SHP77 (cell line): ENCODE data around the gene PCNX1.
"Not testable (repeated sequence)": the region's sequence is repeated elsewhere in the genome, so short reads cannot be mapped to it uniquely, and the experiment has no call there.

Experiments used
- DNase-seq, 2 experiments: peaks; one replicate each; lab custom pipeline; 2025; lab: John Stamatoyannopoulos, UW

The PCNX1 gene

GRCh38 chr14:71122866-71123565, 215.8 kb downstream of the PCNX1 start:
- no peak for DNase-seq

DNA sequence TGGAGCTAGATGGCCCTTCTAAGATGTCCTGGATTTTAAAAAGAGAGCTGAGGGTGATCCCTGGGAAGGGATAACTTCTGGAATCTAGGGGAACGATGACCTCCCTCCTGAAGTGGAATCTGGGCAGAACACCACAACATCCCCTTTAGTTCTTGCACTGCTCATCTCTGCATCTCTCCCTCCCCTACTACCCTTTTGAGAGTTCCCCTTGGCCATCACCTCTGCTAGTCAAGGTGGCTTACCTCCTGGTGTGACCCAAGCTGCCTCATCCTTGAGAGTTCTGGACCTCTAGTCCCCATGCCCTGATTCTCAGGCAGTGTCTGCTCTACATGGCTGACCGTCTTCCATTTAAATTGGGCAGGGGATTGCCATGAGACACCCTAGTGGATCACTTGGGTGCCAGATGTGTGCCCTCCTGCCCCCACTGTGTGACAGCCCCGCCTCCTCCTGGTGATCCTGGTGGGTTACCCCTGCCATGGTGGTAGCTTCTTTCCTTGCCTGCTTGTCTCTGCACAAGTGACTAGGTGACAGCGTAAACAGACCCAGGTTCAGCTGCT, 216.4 kb downstream of the PCNX1 start:
- no peak for DNase-seq

DNA sequence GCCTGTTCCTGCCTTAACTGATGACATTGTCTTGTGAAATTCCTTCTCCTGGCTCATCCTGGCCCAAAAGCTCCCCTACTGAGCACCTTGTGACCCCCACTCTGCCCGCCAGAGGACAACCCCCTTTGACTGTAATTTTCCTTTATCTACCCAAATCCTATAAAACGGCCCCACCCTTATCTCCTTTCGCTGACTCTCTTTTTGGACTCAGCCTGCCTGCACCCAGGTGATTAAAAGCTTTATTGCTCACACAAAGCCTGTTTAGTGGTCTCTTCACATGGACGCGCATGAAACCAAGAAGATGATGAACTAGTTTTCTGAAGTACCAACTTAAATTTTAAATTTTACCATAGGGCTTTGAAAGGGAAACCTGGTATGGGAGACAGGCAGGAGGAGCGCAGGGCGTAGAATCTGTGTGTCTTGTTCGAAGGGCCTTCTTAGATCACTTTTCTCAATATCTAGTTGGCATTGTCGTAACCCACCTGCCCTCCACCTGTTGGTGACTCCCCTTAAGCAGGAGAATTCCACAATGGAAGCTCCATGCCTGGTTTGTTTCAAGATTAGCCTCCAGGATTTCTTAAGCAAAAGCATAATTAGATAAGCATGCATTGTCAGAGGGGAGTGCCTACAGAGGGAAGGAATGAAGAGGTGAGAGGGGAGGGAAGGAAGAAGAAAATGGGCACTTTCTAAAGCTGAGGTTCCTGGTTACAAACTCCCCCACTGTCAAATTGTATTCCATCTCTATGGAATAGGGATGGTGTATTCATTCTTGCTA, 222.6 kb downstream of the PCNX1 start:
- DNase-seq, result not testable (repeated sequence)

DNA sequence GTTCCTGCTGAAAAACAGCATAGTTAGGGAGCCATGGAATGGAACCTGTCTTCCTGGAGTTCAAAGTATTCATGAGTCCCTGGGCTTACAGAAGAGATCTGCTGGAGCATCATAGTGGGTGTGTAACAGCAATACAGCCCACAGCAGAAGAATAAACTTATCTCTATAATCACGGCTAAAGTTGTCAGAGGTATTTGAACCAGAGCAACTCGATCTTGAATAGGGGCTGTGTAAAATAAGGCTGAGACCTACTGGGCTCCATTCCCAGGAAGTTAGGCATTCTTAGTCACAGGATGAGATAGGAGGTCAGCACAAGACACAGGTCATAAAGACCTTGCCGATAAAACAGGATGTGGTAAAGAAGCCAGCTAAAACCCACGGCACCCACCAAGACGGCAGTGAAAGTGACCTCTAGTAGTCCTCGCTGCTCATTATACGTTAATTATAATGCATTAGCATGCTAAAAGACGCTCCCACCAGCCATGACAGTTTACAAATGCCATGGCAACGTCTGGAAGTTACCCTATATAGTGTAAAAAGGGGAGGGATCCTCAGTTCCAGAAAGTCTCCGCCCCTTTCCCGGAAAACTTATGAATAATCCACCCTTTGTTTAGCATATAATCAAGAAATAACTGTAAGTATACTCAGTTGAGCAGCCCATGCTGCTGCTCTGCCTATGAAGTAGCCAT, 223.4 kb downstream of the PCNX1 start:
- DNase-seq, result no peak

DNA sequence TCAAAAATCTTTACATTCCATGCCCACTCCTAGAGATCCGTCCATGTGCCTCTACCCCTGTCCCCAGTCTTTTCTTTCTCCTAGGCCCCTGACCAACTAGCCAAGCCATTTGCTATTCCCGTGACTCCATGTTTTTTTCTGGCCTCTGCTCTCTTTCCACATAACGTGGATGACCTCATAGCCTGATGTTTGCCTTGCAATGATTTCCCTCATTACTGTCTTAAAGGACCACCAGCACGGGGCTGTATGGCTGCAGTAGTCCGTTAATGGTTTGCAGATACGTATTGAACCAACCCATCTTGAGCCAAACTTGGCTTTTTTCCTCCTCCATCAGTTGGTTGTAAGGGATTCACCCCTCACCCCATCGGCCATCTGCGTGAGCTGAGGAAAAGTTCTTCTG, 226.0 kb downstream of the PCNX1 start:
- DNase-seq, result no peak

- DNase-seq, result no peak
These were observed 228.2 kb downstream of the PCNX1 start for GRCh38 chr14:71135496-71135895.

- DNase-seq, result no peak
These were observed 228.7 kb downstream of the PCNX1 start for GRCh38 chr14:71135911-71136310.

GRCh38 chr14:71136386-71137060, 229.3 kb downstream of the PCNX1 start:
- no peak for DNase-seq

DNA sequence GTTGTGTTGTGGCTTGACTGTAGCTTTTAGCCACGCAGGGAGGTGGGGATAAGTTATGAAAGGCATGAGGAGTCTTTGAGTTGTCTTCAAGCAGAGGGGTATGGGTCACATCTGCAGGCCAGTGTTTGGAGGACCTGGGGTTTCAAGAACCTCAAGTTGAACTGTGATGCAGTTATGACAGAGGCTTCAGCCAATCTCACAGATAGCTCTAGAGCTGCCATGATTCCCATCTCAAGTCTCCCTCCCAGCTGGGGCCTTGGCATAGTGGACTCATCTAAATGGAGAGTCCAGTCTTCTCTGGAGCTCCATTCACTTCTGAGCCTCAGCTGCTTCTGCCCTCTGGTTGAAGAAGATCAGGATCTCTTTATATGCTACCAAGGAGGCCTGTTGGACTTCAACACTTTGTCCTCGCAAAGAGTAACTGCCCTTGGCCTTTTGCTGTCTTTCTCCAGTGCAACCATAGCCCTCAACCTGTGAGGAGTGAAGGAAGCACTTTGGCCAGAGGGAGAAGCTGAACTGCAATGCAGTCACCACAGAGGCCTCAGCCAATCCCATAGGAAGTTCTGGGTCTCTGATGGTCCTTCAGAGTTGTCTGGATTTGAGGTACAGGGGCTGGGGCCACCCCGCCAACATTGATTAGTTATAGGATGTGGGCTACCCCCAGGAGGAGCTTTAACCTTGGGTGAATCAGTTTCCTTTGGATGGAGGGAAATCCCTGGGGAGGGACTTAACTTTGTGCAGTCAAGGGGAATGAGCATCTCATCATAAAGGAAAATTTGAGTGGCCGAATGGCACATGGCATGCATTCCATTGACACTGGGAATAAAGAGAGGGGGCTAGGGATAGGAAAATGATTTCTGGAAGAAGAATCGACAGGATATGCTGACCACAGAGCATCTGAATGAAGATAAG, 230.5 kb downstream of the PCNX1 start:
- no peak for DNase-seq

- peak in 1 of 2 experiments; percentile 22 for DNase-seq
These were observed 231.4 kb downstream of the PCNX1 start for GRCh38 chr14:71138448-71139293.

- DNase-seq, result no peak
These were observed 232.2 kb downstream of the PCNX1 start for GRCh38 chr14:71139294-71139946.

DNA sequence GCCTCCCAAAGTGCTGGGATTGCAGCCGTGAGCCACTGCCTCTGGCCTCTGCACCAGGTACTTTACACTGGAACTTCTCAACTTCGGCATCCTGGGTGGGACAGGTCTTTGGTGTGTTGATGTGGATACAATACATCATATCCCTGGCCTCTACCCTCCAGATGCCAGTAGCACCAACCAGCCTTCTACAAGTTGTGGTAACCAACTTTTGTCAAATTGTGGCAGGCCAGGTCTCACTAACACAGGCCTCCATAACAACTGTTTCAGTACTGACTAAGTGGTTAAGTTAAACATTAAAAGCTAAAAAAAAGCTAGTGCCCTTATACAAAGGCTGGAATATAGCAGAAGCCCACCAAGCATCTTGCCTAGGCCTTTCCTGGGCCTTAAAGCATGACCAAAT, 232.9 kb downstream of the PCNX1 start:
- DNase-seq, result no peak

DNA sequence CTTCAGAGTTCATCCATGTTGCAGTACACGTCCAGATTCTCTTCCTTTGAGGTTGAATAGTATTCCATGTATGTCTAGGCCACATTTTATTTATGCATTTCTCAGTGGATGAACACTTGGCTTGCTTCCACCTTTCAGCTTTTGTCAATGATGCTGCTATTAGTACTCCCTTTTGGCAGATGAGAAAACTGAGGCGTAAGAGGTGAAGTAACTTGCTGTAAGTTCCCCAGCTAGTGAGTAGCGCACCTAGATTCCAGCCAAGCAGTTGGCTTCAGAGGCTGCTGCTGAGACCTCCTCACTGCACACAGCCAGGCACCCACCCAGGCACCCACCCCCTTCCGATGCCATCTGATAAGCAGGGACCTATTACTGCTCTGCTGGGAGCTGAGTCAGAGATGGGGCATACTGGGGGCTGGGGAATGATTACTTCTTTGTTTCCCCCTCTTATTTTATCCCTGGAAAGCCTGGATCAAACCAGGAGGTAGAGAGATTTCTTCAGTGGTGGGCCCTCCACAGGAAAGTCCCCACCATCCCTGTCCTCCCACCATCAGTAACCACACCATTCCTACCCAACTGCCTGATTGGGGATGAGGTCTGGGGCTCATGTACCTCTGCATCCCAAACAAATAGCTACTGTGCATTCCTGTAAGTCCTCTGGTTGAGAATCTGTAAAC, 234.6 kb downstream of the PCNX1 start:
- no peak for DNase-seq

DNA sequence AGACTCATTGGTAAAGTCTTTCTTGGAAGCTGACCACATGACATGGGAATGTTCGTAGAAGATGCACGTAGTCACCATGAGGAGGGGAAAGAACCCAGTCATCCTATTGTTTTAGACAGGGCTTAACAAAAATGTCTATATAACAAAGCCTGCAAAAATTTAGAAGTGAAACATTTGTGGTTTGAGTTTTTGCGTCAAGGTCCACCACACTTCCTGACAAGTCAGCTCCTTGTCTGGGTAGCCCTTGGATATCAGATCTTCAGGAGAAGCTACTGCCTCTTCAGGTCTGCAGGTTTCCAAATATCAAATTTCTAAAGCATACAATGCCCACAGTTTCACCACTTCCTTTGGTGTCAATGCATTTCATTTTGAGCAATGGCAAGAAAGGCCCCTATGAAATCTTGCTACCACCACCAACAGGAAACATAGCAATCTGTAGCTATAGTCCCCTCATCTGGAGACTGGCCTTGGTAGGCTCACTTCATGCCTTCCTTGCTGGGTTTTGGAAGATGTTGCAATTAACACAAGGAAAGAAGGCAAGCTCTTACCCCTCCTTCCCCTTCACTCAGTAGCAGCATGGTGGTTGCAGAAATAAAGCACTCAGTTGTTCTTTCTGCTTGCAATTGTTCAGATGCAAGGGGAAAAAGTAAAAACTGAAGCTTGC, 235.2 kb downstream of the PCNX1 start:
- no peak for DNase-seq

GRCh38 chr14:71143381-71144290, 236.4 kb downstream of the PCNX1 start:
- DNase-seq, result no peak

- not testable (repeated sequence) for DNase-seq
These were observed 240.1 kb downstream of the PCNX1 start for GRCh38 chr14:71147335-71147734.

DNA sequence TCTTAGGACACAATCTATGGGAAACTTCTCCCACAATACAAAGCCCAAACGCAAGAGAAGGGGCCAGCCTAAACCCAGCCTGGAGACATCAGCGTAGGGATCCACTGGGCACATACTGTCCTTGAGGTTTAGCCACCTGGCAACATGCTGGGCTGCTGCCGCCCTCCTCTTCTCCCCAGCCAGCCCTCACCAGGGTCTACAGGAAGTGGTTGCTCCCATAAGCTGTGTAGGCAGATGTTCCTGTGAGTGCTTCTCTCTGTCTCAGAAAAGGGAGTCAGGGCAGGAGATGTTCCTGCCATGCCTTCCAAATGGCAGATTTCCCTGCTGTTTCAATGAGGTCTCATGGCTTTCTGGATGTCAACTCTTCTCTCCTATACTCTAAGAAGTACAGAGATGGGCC, 241.4 kb downstream of the PCNX1 start:
- DNase-seq, result no peak
